ENCODE data around the gene HYCC1. TPM values are rescaled to one million over a fixed set of nuclear protein-coding genes. Genes with fewer than 3 reads are reported as not detected.
A peak's percentile ranks its signal among the peaks of the same experiment; 100 is the strongest.

HYCC1 gene
- total RNA-seq, 1 donor from 2014 or later, result 37.5 TPM

- Histone ChIP-seq H3K4me3 (peak overlapping the region; percentile 85), H3K9me3 (no peaks in the 10 kb centered on the region), H3K4me1 (peaks cover 44% of the 10 kb centered on the region), H3K36me3 (no peaks in the 10 kb centered on the region), H3K27me3 (ENCODE audit: low read depth) (no peaks in the 10 kb centered on the region), H3K27ac (no peak overlapping the region)
- no peak for ATAC-seq
- intact Hi-C loops (cut with DNase I), result no loop called here
- DNase-seq, result no peak
- no peak for TF ChIP-seq CTCF (IDR thresholded peaks at IDR 0.05)
These were observed 1.7 kb downstream of the HYCC1 start for GRCh38 chr7:23012186-23012585.

- DNase-seq (no peak), ATAC-seq (no peak)
- Histone ChIP-seq H3K4me1 (peaks cover 44% of the 10 kb centered on the region), H3K27ac (no peak overlapping the region), H3K36me3 (no peaks in the 10 kb centered on the region), H3K9me3 (no peaks in the 10 kb centered on the region), H3K4me3 (no peak overlapping the region), H3K27me3 (ENCODE audit: low read depth) (no peaks in the 10 kb centered on the region)
- TF ChIP-seq CTCF (IDR thresholded peaks at IDR 0.05), result no peak
- intact Hi-C loops (cut with DNase I), result no loop called here
These were observed 2.6 kb downstream of the HYCC1 start for GRCh38 chr7:23011222-23011924.

- no peak for ATAC-seq
- H3K27me3 ChIP-seq (ENCODE audit: low read depth), result no peaks in the 10 kb centered on the region
- intact Hi-C loops (cut with DNase I), result no loop called here
- no peak for TF ChIP-seq CTCF (IDR thresholded peaks at IDR 0.05)
- no peak overlapping the region for H3K4me3 ChIP-seq
- H3K4me1 ChIP-seq, result peaks cover 37% of the 10 kb centered on the region
- DNase-seq, result no peak
- H3K27ac ChIP-seq, result no peak overlapping the region
- H3K36me3 ChIP-seq, result no peaks in the 10 kb centered on the region
- no peaks in the 10 kb centered on the region for H3K9me3 ChIP-seq
These were observed 4.6 kb downstream of the HYCC1 start for GRCh38 chr7:23009303-23009702.

GRCh38 chr7:23004247-23004520, 9.7 kb downstream of the HYCC1 start:
- H3K27me3 ChIP-seq (ENCODE audit: low read depth), result no peaks in the 10 kb centered on the region
- H3K36me3 ChIP-seq, result no peaks in the 10 kb centered on the region
- no peak for DNase-seq
- H3K27ac ChIP-seq, result no peak overlapping the region
- no peak overlapping the region for H3K4me3 ChIP-seq
- peaks cover 1% of the 10 kb centered on the region for H3K4me1 ChIP-seq
- no peak for TF ChIP-seq CTCF (IDR thresholded peaks at IDR 0.05)
- no peaks in the 10 kb centered on the region for H3K9me3 ChIP-seq
- intact Hi-C loops (cut with DNase I), result no loop called here
- no peak for ATAC-seq

- TF ChIP-seq CTCF (IDR thresholded peaks at IDR 0.05), result no peak
- Histone ChIP-seq H3K36me3 (no peaks in the 10 kb centered on the region), H3K27ac (no peak overlapping the region), H3K4me3 (no peak overlapping the region), H3K9me3 (no peaks in the 10 kb centered on the region), H3K4me1 (no peaks in the 10 kb centered on the region), H3K27me3 (ENCODE audit: low read depth) (no peaks in the 10 kb centered on the region)
- no peak for DNase-seq
- intact Hi-C loops (cut with DNase I), result no loop called here
- no peak for ATAC-seq
These were observed 10.3 kb downstream of the HYCC1 start for GRCh38 chr7:23003505-23004246.

Measured in lower lobe of right lung (tissue), 2 donors.